Fibroblast of lung (primary cell): ENCODE data around the gene GPC2.

Source experiments
- CTCF ChIP-seq, 2 donors: IDR thresholded peaks in 1 of 2; conservative IDR thresholded peaks in 1 of 2; 1 replicate in 1 of 2; 2 replicates in 1 of 2; pipeline ENCODE4 v1.5.1; 2011 to 2012; ENCODE audit warnings: low read length in 2 of 2, control low read depth in 1 of 2, inconsistent platforms in 1 of 2, low read depth in 1 of 2, mild to moderate bottlenecking in 1 of 2
- EZH2 ChIP-seq: IDR thresholded peaks from 2 replicates; pipeline ENCODE4 v1.5.1; 2012; ENCODE audit warnings: low read length, control low read depth, mild to moderate bottlenecking; ENCODE audit errors: missing control alignments

GRCh38 chr7:100122067-100122466 is 55.1 kb downstream of the GPC2 start:
- no peak for TF ChIP-seq CTCF (conservative IDR thresholded peaks at IDR 0.05 in 1 of 2, IDR thresholded peaks at IDR 0.05 in 1 of 2; ENCODE audit: low read depth in 1 of 2, low read length in 2 of 2)
- TF ChIP-seq EZH2: no peak
